OCI-LY7 (cell line): ENCODE results near the gene CENPX. TPM values are rescaled to one million over a fixed set of nuclear protein-coding genes. Genes with fewer than 3 reads are reported as not detected.

Source experiments
- BruUV-seq: library from RNA; stranded (reverse); fragments of 400-500 nt; replicated peaks from 2 replicates; lab custom pipeline; 2021; lab: Mats Ljungman, UMichigan
- CTCF ChIA-PET: fragments of 300-600 bp; sonication (Branson Sonifier 250); formaldehyde crosslinking; loops from one replicate; lab custom pipeline; 2022; ENCODE audit warnings: antibody characterized with exemption; ENCODE audit not compliant: unreplicated experiment; lab: Charles Lee
- POLR2A ChIA-PET: fragments of 300-600 bp; sonication (Branson Sonifier 250); formaldehyde crosslinking; loops from one replicate; lab custom pipeline; 2022; ENCODE audit warnings: antibody characterized with exemption; lab: Charles Lee
- DNase-seq: peaks from one replicate; pipeline ENCODE4 v3.0.0-alpha.2; 2015; ENCODE audit warnings: low spot score
- H2AFZ ChIP-seq: fragments of 200-600 bp; sonication (generic), shearing (Covaris generic); 2 replicates; pipeline ENCODE4 v1.6.1; 2014; ENCODE audit warnings: mild to moderate bottlenecking, antibody characterized with exemption, low read length, moderate library complexity
- H3K27ac ChIP-seq: fragments of 200-600 bp; sonication (generic); 2 replicates; pipeline ENCODE4 v1.5.1; 2014; ENCODE audit warnings: mixed run types, low read depth, mild to moderate bottlenecking, moderate library complexity, low read length, inconsistent platforms; ENCODE audit not compliant: poor library complexity, severe bottlenecking
- H3K36me3 ChIP-seq: fragments of 200-600 bp; sonication (generic); 2 replicates; pipeline ENCODE4 v1.6.1; 2014; ENCODE audit warnings: mild to moderate bottlenecking, antibody characterized with exemption, low read length, moderate library complexity, mixed read lengths; ENCODE audit not compliant: insufficient read depth
- H3K4me1 ChIP-seq: fragments of 200-600 bp; sonication (generic); 2 replicates; pipeline ENCODE4 v1.5.1; 2014; ENCODE audit warnings: mild to moderate bottlenecking, low read length; ENCODE audit not compliant: insufficient read depth, poor library complexity, severe bottlenecking
- H3K4me2 ChIP-seq: fragments of 200-600 bp; sonication (generic); 2 replicates; pipeline ENCODE4 v1.6.1; 2014; ENCODE audit warnings: mild to moderate bottlenecking, low read length
- H3K4me3 ChIP-seq: fragments of 200-600 bp; sonication (generic); 2 replicates; pipeline ENCODE4 v1.5.1; 2014; ENCODE audit warnings: mild to moderate bottlenecking, low read depth, low read length; ENCODE audit not compliant: poor library complexity, severe bottlenecking
- H3K79me2 ChIP-seq: fragments of 200-600 bp; sonication (generic); 2 replicates; pipeline ENCODE4 v1.6.1; 2016; ENCODE audit warnings: low read depth, mild to moderate bottlenecking, low read length, moderate library complexity, mixed read lengths; ENCODE audit not compliant: insufficient read depth
- H3K9me2 ChIP-seq: fragments of 200-600 bp; sonication (generic); 2 replicates; pipeline ENCODE4 v1.6.1; 2016; ENCODE audit warnings: mild to moderate bottlenecking, low read length, mixed read lengths; ENCODE audit not compliant: insufficient read depth
- H3K9me3 ChIP-seq: fragments of 200-600 bp; sonication (generic); 2 replicates; pipeline ENCODE4 v1.6.1; 2014; ENCODE audit warnings: mild to moderate bottlenecking, mixed run types, low read length, mixed read lengths
- H4K20me1 ChIP-seq: fragments of 200-600 bp; sonication (generic); 2 replicates; pipeline ENCODE4 v1.6.1; 2014; ENCODE audit warnings: mild to moderate bottlenecking, antibody characterized with exemption, low read length, moderate library complexity, mixed read lengths; ENCODE audit not compliant: insufficient read depth
- EZH2phosphoT487 ChIP-seq: fragments of 200-600 bp; sonication (generic); IDR thresholded peaks from 2 replicates; pipeline ENCODE4 v1.6.1; 2018; ENCODE audit warnings: low read depth, borderline replicate concordance, mild to moderate bottlenecking, mixed run types, antibody characterized with exemption, low read length, moderate library complexity, mixed read lengths
- intact Hi-C: fragments of 100-400 bp; cut with micrococcal nuclease; formaldehyde crosslinking; loops from one replicate; pipeline ENCODE4 v1.10.0; 2022; ENCODE audit not compliant: unreplicated experiment
- total RNA-seq, 2 experiments: library from RNA; depleted of rRNA in 1 of 2; stranded (reverse); fragments of >200 nt in 1 of 2; shearing (Covaris generic) in 1 of 2; gene quantifications; 2 replicates each; pipeline ENCODE4 v1.2.3, GENCODE V29; 2014 to 2022
- TF ChIP-seq, protein P1 (sequence below): fragments of 200-600 bp; sonication (generic); conservative IDR thresholded peaks from 2 replicates; pipeline ENCODE4 v1.5.1; 2014; ENCODE audit warnings: mild to moderate bottlenecking, antibody characterized with exemption, low read length, moderate library complexity, mixed read lengths

The CENPX gene
- total RNA-seq, 2 experiments from 2014 or later: 130 to 251 TPM

DNA sequence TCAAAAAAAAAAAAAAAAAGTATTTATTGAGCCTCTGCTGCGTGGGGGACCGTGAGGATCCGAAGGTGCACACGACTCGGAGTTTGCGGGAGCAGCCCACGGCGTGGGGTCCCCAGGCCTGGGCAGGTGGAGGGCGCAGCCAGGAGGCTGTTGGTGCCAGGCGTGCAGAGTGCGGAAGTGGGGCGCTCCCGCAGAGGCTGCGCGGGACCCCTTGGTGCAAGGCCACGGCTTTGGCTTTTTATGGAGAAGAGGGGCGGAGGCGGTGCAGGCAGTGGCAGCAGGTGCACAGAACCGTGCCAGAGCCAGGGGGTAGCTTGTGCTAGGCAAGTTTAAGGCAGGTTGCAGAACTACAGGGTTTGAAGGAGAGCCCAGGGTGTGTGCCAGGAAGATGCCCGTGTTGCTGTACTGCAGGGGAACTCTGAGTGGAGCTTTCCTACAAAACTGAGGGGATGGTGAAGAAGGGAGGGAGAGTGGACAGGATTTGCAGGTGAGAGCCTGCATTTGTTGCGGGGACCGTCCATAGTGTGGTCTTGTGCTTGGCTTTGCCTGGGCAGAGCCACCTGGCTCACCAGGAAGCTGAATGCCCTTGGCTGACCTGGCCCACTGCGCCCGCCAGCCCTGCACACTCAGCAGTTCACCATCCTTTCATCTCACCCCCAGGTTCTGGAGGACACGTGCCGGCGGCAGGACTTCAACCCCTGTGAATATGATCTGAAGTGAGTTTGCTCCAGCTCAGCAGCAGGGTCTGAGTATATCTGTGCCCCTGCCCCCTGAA is 44.0 kb downstream of the CENPX start:
- Histone ChIP-seq H3K27ac (no peak overlapping the region), H2AFZ (no peak overlapping the region), H3K4me2 (peak overlapping the region; percentile 72), H3K4me1 (peaks cover 20% of the 10 kb centered on the region), H4K20me1 (no peaks in the 10 kb centered on the region), H3K4me3 (peak overlapping the region; percentile 85), H3K9me3 (no peaks in the 10 kb centered on the region), H3K79me2 (peaks cover 10% of the 10 kb centered on the region; the same call in 1 of the 2 replicates), H3K9me2 (no peaks in the 10 kb centered on the region), H3K36me3 (peaks cover 18% of the 10 kb centered on the region)
- POLR2A ChIA-PET: interaction anchor here (0.7 to 1.2 kb wide), 2 partner anchors 10 to 35 kb away, joined by 3 to 6 read pairs; no protein-coding TSS in a partner anchor
- CTCF ChIA-PET: no interaction called here
- no peak for TF ChIP-seq EZH2phosphoT487
- TF ChIP-seq, protein P1, sequence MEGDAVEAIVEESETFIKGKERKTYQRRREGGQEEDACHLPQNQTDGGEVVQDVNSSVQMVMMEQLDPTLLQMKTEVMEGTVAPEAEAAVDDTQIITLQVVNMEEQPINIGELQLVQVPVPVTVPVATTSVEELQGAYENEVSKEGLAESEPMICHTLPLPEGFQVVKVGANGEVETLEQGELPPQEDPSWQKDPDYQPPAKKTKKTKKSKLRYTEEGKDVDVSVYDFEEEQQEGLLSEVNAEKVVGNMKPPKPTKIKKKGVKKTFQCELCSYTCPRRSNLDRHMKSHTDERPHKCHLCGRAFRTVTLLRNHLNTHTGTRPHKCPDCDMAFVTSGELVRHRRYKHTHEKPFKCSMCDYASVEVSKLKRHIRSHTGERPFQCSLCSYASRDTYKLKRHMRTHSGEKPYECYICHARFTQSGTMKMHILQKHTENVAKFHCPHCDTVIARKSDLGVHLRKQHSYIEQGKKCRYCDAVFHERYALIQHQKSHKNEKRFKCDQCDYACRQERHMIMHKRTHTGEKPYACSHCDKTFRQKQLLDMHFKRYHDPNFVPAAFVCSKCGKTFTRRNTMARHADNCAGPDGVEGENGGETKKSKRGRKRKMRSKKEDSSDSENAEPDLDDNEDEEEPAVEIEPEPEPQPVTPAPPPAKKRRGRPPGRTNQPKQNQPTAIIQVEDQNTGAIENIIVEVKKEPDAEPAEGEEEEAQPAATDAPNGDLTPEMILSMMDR: no peak
- intact Hi-C loops: no loop called here
- DNase-seq: no peak
- BruUV-seq: no TSS peak

DNA sequence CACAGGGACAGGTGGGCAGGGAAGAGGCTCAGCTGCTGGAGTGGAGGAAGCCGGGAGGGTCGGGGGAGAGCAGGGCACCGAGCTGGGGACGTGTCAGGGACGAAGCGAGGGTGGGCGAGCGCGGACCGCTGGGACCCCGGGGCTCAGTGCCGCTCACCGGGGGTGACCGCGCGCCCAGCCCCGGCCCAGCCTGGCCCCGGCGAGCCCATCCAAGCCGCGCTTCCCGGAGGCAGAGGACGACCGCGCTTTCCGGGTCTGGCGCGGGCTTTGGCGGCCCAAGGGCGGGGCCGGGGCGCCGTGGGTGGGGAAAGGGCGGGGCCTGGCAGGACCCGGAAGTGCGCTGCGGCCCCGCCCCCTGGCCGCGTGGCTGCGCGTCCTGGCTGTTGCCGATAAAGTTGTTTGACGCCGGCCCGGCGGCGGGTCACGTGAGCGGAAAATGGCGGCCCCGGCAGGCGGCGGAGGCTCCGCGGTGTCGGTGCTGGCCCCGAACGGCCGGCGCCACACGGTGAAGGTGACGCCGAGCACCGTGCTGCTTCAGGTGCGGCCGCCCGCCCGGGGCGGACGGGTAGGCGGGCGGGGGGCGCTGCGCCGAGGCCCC is 45.4 kb downstream of the CENPX start, which contains the start of gene ASPSCR1:
Gene ASPSCR1, plus strand, starts transcription at position 419 of the 598 bp plus-strand sequence. Its CDS starts 18 bp downstream, at position 437.
- TF ChIP-seq EZH2phosphoT487: no peak
- TF ChIP-seq, protein P1: no peak
- H3K4me2 ChIP-seq: peak within 1 kb of the TSS; percentile 95
- DNase-seq: peak; percentile 96
- H2AFZ ChIP-seq: peak within 1 kb of the TSS; percentile 63
- POLR2A ChIA-PET: interaction anchor here (0.5 to 0.9 kb wide), 4 partner anchors 9 to 885 kb away, joined by 3 to 7 read pairs (median 4); no protein-coding TSS in a partner anchor
- intact Hi-C loops: loop anchor here (1.0 kb wide), 1 partner anchor 9 kb away; no protein-coding TSS in a partner anchor
- no peaks in the 10 kb centered on the region for H4K20me1 ChIP-seq
- peaks cover 14% of the 10 kb centered on the region; the same call in 1 of the 2 replicates for H3K36me3 ChIP-seq
- H3K9me2 ChIP-seq: no peaks in the 10 kb centered on the region
- peak within 1 kb of the TSS; percentile 85 for H3K4me3 ChIP-seq
- peak within 1 kb of the TSS; percentile 59 for H3K27ac ChIP-seq
- BruUV-seq: no TSS peak
- peaks cover 20% of the 10 kb centered on the region for H3K4me1 ChIP-seq
- CTCF ChIA-PET: interaction anchor here (1.1 kb wide), 1 partner anchor 43 kb away, joined by 3 read pairs; no protein-coding TSS in a partner anchor
- peaks cover 10% of the 10 kb centered on the region; the same call in 1 of the 2 replicates for H3K79me2 ChIP-seq
- peaks cover 9% of the 10 kb centered on the region; the same call in 1 of the 2 replicates for H3K9me3 ChIP-seq
